MM.1S (cell line): ENCODE data around the gene PTPN1.

ENCODE experiments used
- CTCF ChIP-seq: fragments of 300-600 bp; sonication (generic); IDR thresholded peaks from 2 replicates; pipeline ENCODE4 v1.5.1; 2016; ENCODE audit warnings: antibody characterized with exemption, low read length, mixed read lengths
- EZH2 ChIP-seq: fragments of 300-600 bp; sonication (generic); optimal IDR thresholded peaks from 2 replicates; pipeline ENCODE3; 2017; ENCODE audit warnings: low read depth, mild to moderate bottlenecking, antibody characterized with exemption, low read length, mixed read lengths

GRCh38 chr20:50516935-50517816 lies 7.0 kb downstream of the PTPN1 start:
- TF ChIP-seq CTCF (no peak), EZH2 (no peak)
